Aorta (tissue), 5 donors: ENCODE results near the gene PCDHGB3. TPM values are rescaled to one million over a fixed set of nuclear protein-coding genes. Genes with fewer than 3 reads are reported as not detected.

ENCODE experiments used
- ATAC-seq: fragments of 200-7000 bp; cut with Tn5 transposase; one replicate; pipeline ENCODE4 v1.9.1; 2022; ENCODE audit warnings: moderate library complexity; ENCODE audit not compliant: low FRiP score
- DNase-seq, 2 donors: peaks; one replicate each; pipeline ENCODE4 v3.0.0-alpha.2; 2020
- H3K27ac ChIP-seq, 2 donors: one replicate each; pipeline ENCODE4 v1.5.1; 2013; ENCODE audit warnings: low read length in 2 of 2, mild to moderate bottlenecking in 2 of 2, moderate library complexity in 2 of 2, control low read depth in 1 of 2, inconsistent platforms in 1 of 2, low read depth in 1 of 2
- H3K27me3 ChIP-seq, 2 donors: one replicate each; pipeline ENCODE4 v1.6.1; 2013; ENCODE audit warnings: control low read depth in 1 of 2, low read length in 1 of 2, mild to moderate bottlenecking in 1 of 2, moderate library complexity in 1 of 2; ENCODE audit not compliant: insufficient read depth in 2 of 2, control insufficient read depth in 1 of 2
- H3K36me3 ChIP-seq, 2 donors: one replicate each; pipeline ENCODE4 v1.6.1; 2013; ENCODE audit warnings: control low read depth in 1 of 2, low read length in 1 of 2, mild to moderate bottlenecking in 1 of 2; ENCODE audit not compliant: insufficient read depth in 2 of 2, control insufficient read depth in 1 of 2
- H3K4me1 ChIP-seq, 2 donors: one replicate each; pipeline ENCODE4 v1.6.1; 2013; ENCODE audit warnings: low read length in 2 of 2, control low read depth in 1 of 2, mild to moderate bottlenecking in 1 of 2, moderate library complexity in 1 of 2; ENCODE audit not compliant: insufficient read depth in 2 of 2, control insufficient read depth in 1 of 2
- H3K4me3 ChIP-seq, 2 donors: one replicate each; pipeline ENCODE4 v1.5.1; 2013; ENCODE audit warnings: low read length in 2 of 2, control low read depth in 1 of 2, mild to moderate bottlenecking in 1 of 2
- H3K9me3 ChIP-seq: one replicate; pipeline ENCODE4 v1.6.1; 2013; ENCODE audit warnings: mild to moderate bottlenecking, low read length; ENCODE audit not compliant: control insufficient read depth
- WGBS, 2 donors: extraction: QIAGEN DNeasy Blood & Tissue Kit; methylation state at CpG; one replicate each; pipeline ENCODE4 v1.1.7; 2013; 5-methylcytosine and 5-hydroxymethylcytosine counted together
- intact Hi-C, 2 donors: fragments of 100-400 bp; cut with DNase I; formaldehyde crosslinking; loops; one replicate each; pipeline versions ENCODE4 v1.14.2 to v1.15.0; 2022
- polyA plus RNA-seq, 2 donors: library from polyadenylated mRNA; stranded (reverse); fragments of 200-250 nt; gene quantifications; one replicate each; pipeline ENCODE4 v1.2.3, GENCODE V29; 2013
- total RNA-seq, 2 donors: library from RNA; stranded (reverse); fragmentation: NEBNext Ultra II Directional; extraction: Animal tissue kit (Norgen Biotek cat#: 25700); gene quantifications; one replicate each; pipeline ENCODE4 v1.2.1, GENCODE V29; 2021
- donor health status: healthy with polysubstance abuse.
- donor health status: Bipolar disorder and iron deficiency.
- donor health status: DM: no; HTN: no; CAD: no.
- donor health status: DM: no; HTN: no; CAD: no.
- donor health status: DM: yes; HTN: yes; CAD: no.

The PCDHGB3 gene
- total and polyA plus RNA-seq, 4 donors, result 0.82 to 9.7 (median 7.4) TPM; not detected in 1

DNA sequence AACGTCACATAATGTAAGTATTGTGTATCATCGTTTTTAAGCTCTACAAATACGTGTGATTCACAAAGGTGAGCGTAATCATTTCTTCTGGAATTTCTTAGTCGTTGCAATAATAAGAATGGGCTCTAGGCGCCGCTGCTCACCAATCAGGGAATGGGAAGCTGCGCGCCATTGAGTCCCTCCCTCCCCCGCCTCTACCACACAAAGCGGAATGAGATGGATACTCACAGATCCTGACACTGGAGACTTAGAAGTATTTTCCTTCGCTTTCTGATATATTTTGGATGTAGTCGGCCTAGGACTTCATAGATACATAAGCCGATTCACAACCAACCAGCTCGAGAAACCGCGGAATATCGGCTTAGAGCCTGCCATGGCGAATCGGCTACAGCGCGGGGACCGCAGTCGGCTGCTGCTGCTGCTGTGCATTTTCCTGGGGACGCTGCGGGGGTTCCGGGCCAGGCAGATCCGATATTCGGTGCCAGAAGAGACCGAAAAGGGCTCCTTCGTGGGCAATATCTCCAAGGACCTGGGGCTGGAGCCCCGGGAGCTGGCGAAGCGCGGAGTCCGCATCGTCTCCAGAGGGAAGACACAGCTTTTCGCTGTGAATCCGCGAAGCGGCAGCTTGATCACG lies 50.9 kb downstream of the PCDHGB3 start, which contains the start of gene PCDHGA11:
PCDHGA11 (plus strand) TSS at position 197 of the 634 bp plus-strand sequence; CDS start at position 374, 177 bp downstream.
- DNase-seq, result no peak
- WGBS, 2 donors, result 12% methylated on average over 42 of the region's 42 CpGs
- ATAC-seq, result no peak
- peaks cover 37% of the 10 kb centered on the region for H3K9me3 ChIP-seq
- no peaks in the 10 kb centered on the region for H3K4me1 ChIP-seq
- H3K27ac ChIP-seq, result no peak within 1 kb of the TSS
- peak within 1 kb of the TSS in 1 of 2 donors; percentile 0 for H3K4me3 ChIP-seq
- intact Hi-C loops, result loop anchor here in 1 of 2 donors (5.0 kb wide), 2 partner anchors 49 to 106 kb away; partner anchors contain the start of genes PCDHGA6 and PCDHGB3
- H3K36me3 ChIP-seq, result no peaks in the 10 kb centered on the region
- no peaks in the 10 kb centered on the region for H3K27me3 ChIP-seq

DNA sequence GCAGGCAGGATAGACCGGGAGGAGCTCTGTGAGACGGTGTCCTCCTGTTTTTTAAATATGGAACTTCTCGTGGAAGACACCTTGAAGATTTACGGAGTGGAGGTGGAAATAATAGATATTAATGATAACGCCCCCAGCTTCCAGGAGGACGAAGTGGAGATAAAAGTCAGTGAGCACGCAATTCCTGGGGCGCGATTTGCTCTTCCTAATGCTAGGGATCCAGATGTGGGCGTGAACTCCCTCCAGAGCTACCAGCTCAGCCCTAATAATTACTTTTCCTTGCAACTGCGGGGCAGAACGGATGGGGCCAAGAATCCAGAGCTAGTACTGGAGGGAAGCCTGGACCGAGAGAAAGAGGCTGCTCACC lies 51.4 kb downstream of the PCDHGB3 start:
- Histone ChIP-seq H3K4me3 (no peak overlapping the region), H3K36me3 (no peaks in the 10 kb centered on the region), H3K27ac (no peak overlapping the region), H3K27me3 (no peaks in the 10 kb centered on the region), H3K4me1 (no peaks in the 10 kb centered on the region), H3K9me3 (peaks cover 40% of the 10 kb centered on the region)
- intact Hi-C loops, result loop anchor here in 1 of 2 donors (5.0 kb wide), 2 partner anchors 49 to 106 kb away; partner anchors contain the start of genes PCDHGA6 and PCDHGB3
- ATAC-seq (no peak), DNase-seq (no peak)
- 13% methylated on average over 13 of the region's 13 CpGs for WGBS, 2 donors

Other genes with a start within 250 kb of the PCDHGB3 start
Only the 30 nearest of the 37 such genes appear.
- 1 to 10 TPM; 3.0 to 3.8 TPM for gene PCDHB9, start 183.1 kb upstream of the PCDHGB3 start, total RNA-seq
- gene PCDHB9, start 183.1 kb upstream of the PCDHGB3 start, polyA plus RNA-seq, result 1 to 10 TPM in 1 of 2 donors, under 1 TPM in 1; 0.25 to 2.1 TPM
- 1 to 10 TPM; 3.6 to 7.7 TPM for gene PCDHB10, start 177.9 kb upstream of the PCDHGB3 start, total RNA-seq
- 1 to 10 TPM in 1 of 2 donors, under 1 TPM in 1; 0.25 to 4.5 TPM for gene PCDHB10, start 177.9 kb upstream of the PCDHGB3 start, polyA plus RNA-seq
- 10 to 100 TPM in 1 of 2 donors, 1 to 10 TPM in 1; 8.1 to 15.3 TPM for gene PCDHB11, start 170.6 kb upstream of the PCDHGB3 start, total RNA-seq
- gene PCDHB11, start 170.6 kb upstream of the PCDHGB3 start, polyA plus RNA-seq, result 1 to 10 TPM; 2.9 to 4.7 TPM
- gene PCDHB12, start 161.5 kb upstream of the PCDHGB3 start, total RNA-seq, result 1 to 10 TPM; 5.7 to 6.7 TPM
- 1 to 10 TPM in 1 of 2 donors, under 1 TPM in 1; 0.75 to 2.9 TPM for gene PCDHB12, start 161.5 kb upstream of the PCDHGB3 start, polyA plus RNA-seq
- gene PCDHB13, start 156.3 kb upstream of the PCDHGB3 start, total RNA-seq, result 1 to 10 TPM; 4.2 to 6.7 TPM
- gene PCDHB13, start 156.3 kb upstream of the PCDHGB3 start, polyA plus RNA-seq, result 1 to 10 TPM in 1 of 2 donors, under 1 TPM in 1; 0.75 to 1.3 TPM
- 10 to 100 TPM in 1 of 2 donors, 1 to 10 TPM in 1; 7.5 to 10.1 TPM for gene PCDHB14, start 146.9 kb upstream of the PCDHGB3 start, total RNA-seq
- 1 to 10 TPM; 1.0 to 5.0 TPM for gene PCDHB14, start 146.9 kb upstream of the PCDHGB3 start, polyA plus RNA-seq
- 10 to 100 TPM in 1 of 2 donors, 1 to 10 TPM in 1; 8.7 to 10.9 TPM for gene PCDHB15, start 124.8 kb upstream of the PCDHGB3 start, total RNA-seq
- gene PCDHB15, start 124.8 kb upstream of the PCDHGB3 start, polyA plus RNA-seq, result 10 to 100 TPM in 1 of 2 donors, 1 to 10 TPM in 1; 4.4 to 12.1 TPM
- 1 to 10 TPM in 1 of 2 donors, under 1 TPM in 1; 0.69 to 1.1 TPM for gene SLC25A2, start 66.2 kb upstream of the PCDHGB3 start, total RNA-seq
- gene SLC25A2, start 66.2 kb upstream of the PCDHGB3 start, polyA plus RNA-seq, result not detected
- gene TAF7, start 49.5 kb upstream of the PCDHGB3 start, total RNA-seq, result 10 to 100 TPM; 59.8 to 79.1 TPM
- gene TAF7, start 49.5 kb upstream of the PCDHGB3 start, polyA plus RNA-seq, result 10 to 100 TPM; 53.5 to 65.3 TPM
- gene PCDHGA1, start 39.7 kb upstream of the PCDHGB3 start, total RNA-seq, result 1 to 10 TPM in 1 of 2 donors, under 1 TPM in 1; 0.91 to 1.6 TPM
- gene PCDHGA1, start 39.7 kb upstream of the PCDHGB3 start, polyA plus RNA-seq, result 1 to 10 TPM in 1 of 2 donors, not detected in 1; 1.0 TPM
- gene PCDHGA2, start 31.5 kb upstream of the PCDHGB3 start, total RNA-seq, result 10 to 100 TPM in 1 of 2 donors, 1 to 10 TPM in 1; 6.2 to 10.6 TPM
- 1 to 10 TPM in 1 of 2 donors, under 1 TPM in 1; 0.75 to 4.2 TPM for gene PCDHGA2, start 31.5 kb upstream of the PCDHGB3 start, polyA plus RNA-seq
- 1 to 10 TPM; 4.1 to 7.4 TPM for gene PCDHGA3, start 26.4 kb upstream of the PCDHGB3 start, total RNA-seq
- gene PCDHGA3, start 26.4 kb upstream of the PCDHGB3 start, polyA plus RNA-seq, result 1 to 10 TPM in 1 of 2 donors, under 1 TPM in 1; 0.50 to 2.4 TPM
- gene PCDHGB1, start 20.1 kb upstream of the PCDHGB3 start, total RNA-seq, result 1 to 10 TPM; 3.5 to 6.5 TPM
- gene PCDHGB1, start 20.1 kb upstream of the PCDHGB3 start, polyA plus RNA-seq, result under 1 TPM; 0.75 to 0.92 TPM
- gene PCDHGA4, start 15.2 kb upstream of the PCDHGB3 start, total RNA-seq, result 10 to 100 TPM in 1 of 2 donors, 1 to 10 TPM in 1; 7.1 to 10.2 TPM
- gene PCDHGA4, start 15.2 kb upstream of the PCDHGB3 start, polyA plus RNA-seq, result 1 to 10 TPM; 1.3 to 2.0 TPM
- gene PCDHGB2, start 10.2 kb upstream of the PCDHGB3 start, total RNA-seq, result 10 to 100 TPM in 1 of 2 donors, 1 to 10 TPM in 1; 6.5 to 11.7 TPM
- 1 to 10 TPM in 1 of 2 donors, under 1 TPM in 1; 0.38 to 1.1 TPM for gene PCDHGB2, start 10.2 kb upstream of the PCDHGB3 start, polyA plus RNA-seq
- 10 to 100 TPM in 1 of 2 donors, 1 to 10 TPM in 1; 7.5 to 11.5 TPM for gene PCDHGA5, start 6.1 kb upstream of the PCDHGB3 start, total RNA-seq
- gene PCDHGA5, start 6.1 kb upstream of the PCDHGB3 start, polyA plus RNA-seq, result 1 to 10 TPM in 1 of 2 donors, under 1 TPM in 1; 0.25 to 1.4 TPM
- gene PCDHGA6, start 3.6 kb downstream of the PCDHGB3 start, total RNA-seq, result 10 to 100 TPM in 1 of 2 donors, 1 to 10 TPM in 1; 8.8 to 12.0 TPM
- gene PCDHGA6, start 3.6 kb downstream of the PCDHGB3 start, polyA plus RNA-seq, result 1 to 10 TPM in 1 of 2 donors, under 1 TPM in 1; 0.38 to 4.0 TPM
- gene PCDHGA7, start 12.5 kb downstream of the PCDHGB3 start, total RNA-seq, result 1 to 10 TPM; 6.4 to 8.0 TPM
- 1 to 10 TPM in 1 of 2 donors, not detected in 1; 2.1 TPM for gene PCDHGA7, start 12.5 kb downstream of the PCDHGB3 start, polyA plus RNA-seq
- gene PCDHGB4, start 17.5 kb downstream of the PCDHGB3 start, total RNA-seq, result 10 to 100 TPM in 1 of 2 donors, 1 to 10 TPM in 1; 7.3 to 10.1 TPM
- 1 to 10 TPM in 1 of 2 donors, under 1 TPM in 1; 0.50 to 2.7 TPM for gene PCDHGB4, start 17.5 kb downstream of the PCDHGB3 start, polyA plus RNA-seq
- 1 to 10 TPM; 3.0 to 6.8 TPM for gene PCDHGA8, start 22.4 kb downstream of the PCDHGB3 start, total RNA-seq
- under 1 TPM; 0.13 to 0.54 TPM for gene PCDHGA8, start 22.4 kb downstream of the PCDHGB3 start, polyA plus RNA-seq
- 10 to 100 TPM; 11.7 to 18.2 TPM for gene PCDHGB5, start 27.7 kb downstream of the PCDHGB3 start, total RNA-seq
- 1 to 10 TPM; 2.0 to 5.0 TPM for gene PCDHGB5, start 27.7 kb downstream of the PCDHGB3 start, polyA plus RNA-seq
- 10 to 100 TPM in 1 of 2 donors, 1 to 10 TPM in 1; 8.2 to 13.2 TPM for gene PCDHGA9, start 32.5 kb downstream of the PCDHGB3 start, total RNA-seq
- 1 to 10 TPM in 1 of 2 donors, under 1 TPM in 1; 0.75 to 1.4 TPM for gene PCDHGA9, start 32.5 kb downstream of the PCDHGB3 start, polyA plus RNA-seq
- gene PCDHGB6, start 37.8 kb downstream of the PCDHGB3 start, total RNA-seq, result 10 to 100 TPM in 1 of 2 donors, 1 to 10 TPM in 1; 9.5 to 14.6 TPM
- gene PCDHGB6, start 37.8 kb downstream of the PCDHGB3 start, polyA plus RNA-seq, result 1 to 10 TPM in 1 of 2 donors, under 1 TPM in 1; 0.38 to 2.4 TPM
- 10 to 100 TPM in 1 of 2 donors, 1 to 10 TPM in 1; 6.1 to 11.4 TPM for gene PCDHGA10, start 42.7 kb downstream of the PCDHGB3 start, total RNA-seq
- 1 to 10 TPM in 1 of 2 donors, under 1 TPM in 1; 0.61 to 1.1 TPM for gene PCDHGA10, start 42.7 kb downstream of the PCDHGB3 start, polyA plus RNA-seq
- gene PCDHGB7, start 47.4 kb downstream of the PCDHGB3 start, total RNA-seq, result 10 to 100 TPM; 12.7 to 24.7 TPM
- gene PCDHGB7, start 47.4 kb downstream of the PCDHGB3 start, polyA plus RNA-seq, result 1 to 10 TPM; 2.1 to 3.8 TPM
- 1 to 10 TPM; 7.1 to 9.2 TPM for gene PCDHGA11, start 50.8 kb downstream of the PCDHGB3 start, total RNA-seq
- under 1 TPM; 0.50 to 0.72 TPM for gene PCDHGA11, start 50.8 kb downstream of the PCDHGB3 start, polyA plus RNA-seq
- 10 to 100 TPM in 1 of 2 donors, 1 to 10 TPM in 1; 7.9 to 18.8 TPM for gene PCDHGA12, start 60.3 kb downstream of the PCDHGB3 start, total RNA-seq
- gene PCDHGA12, start 60.3 kb downstream of the PCDHGB3 start, polyA plus RNA-seq, result 1 to 10 TPM in 1 of 2 donors, under 1 TPM in 1; 0.75 to 2.5 TPM
- 100 to 1,000 TPM in 1 of 2 donors, 10 to 100 TPM in 1; 67.3 to 116 TPM for gene PCDHGC3, start 105.7 kb downstream of the PCDHGB3 start, total RNA-seq
- 10 to 100 TPM; 23.9 to 99.0 TPM for gene PCDHGC3, start 105.7 kb downstream of the PCDHGB3 start, polyA plus RNA-seq
- gene PCDHGC4, start 114.8 kb downstream of the PCDHGB3 start, total RNA-seq, result 1 to 10 TPM; 2.8 to 6.1 TPM
- under 1 TPM; 0.05 to 0.38 TPM for gene PCDHGC4, start 114.8 kb downstream of the PCDHGB3 start, polyA plus RNA-seq
- gene PCDHGC5, start 118.8 kb downstream of the PCDHGB3 start, total RNA-seq, result 1 to 10 TPM; 2.8 to 6.3 TPM
- gene PCDHGC5, start 118.8 kb downstream of the PCDHGB3 start, polyA plus RNA-seq, result under 1 TPM; 0.25 to 0.84 TPM